ENCODE measurements around the gene CLEC1B.

The CLEC1B gene

DNA sequence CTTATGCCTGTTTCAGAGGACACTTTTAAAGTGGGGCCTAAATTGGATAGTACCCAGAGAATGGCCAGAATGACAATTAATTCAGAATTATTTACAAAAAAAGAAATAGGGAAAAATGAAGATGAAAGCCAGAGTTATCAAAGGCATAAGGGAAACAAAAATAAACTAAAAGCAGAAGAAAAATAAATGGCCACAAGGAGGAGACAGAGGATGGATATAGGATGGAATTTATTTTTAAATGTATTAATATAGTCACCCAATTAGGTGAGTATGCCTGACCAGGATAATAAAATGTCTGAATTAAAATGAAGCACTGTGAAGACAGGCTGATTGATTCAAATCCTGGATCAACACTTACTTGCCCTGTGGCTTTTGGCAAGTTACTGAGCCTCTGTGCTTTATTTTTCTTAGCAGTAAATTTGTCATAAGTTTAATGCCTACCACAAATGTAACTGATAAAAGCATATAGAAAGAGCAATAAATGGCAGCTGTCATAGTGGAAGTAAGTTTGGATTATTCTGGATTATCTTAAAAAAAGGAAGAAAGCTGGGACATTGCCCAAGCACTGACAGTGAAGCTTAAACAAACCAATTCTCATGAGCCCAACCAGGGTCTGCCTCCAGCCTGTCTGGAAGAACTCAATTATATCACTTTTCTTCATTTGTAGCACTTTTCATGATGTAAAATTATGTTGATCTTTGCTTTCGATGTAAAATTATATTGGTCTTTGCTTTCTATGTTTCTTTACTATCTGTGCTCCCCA is 35.0 kb upstream of the CLEC1B start:
- no peaks in the 10 kb centered on the region for H3K9me2 ChIP-seq (replicated peaks; ENCODE audit: low read depth, low read length)
- H4K20me1 ChIP-seq (ENCODE audit: insufficient read depth, low read length, poor library complexity, severe bottlenecking), result no peaks in the 10 kb centered on the region
- H3K9ac ChIP-seq (ENCODE audit: low read depth, low read length, poor library complexity, severe bottlenecking), result no peak overlapping the region
- no peaks in the 10 kb centered on the region for H3K36me3 ChIP-seq (ENCODE audit: insufficient read depth, low read length)
- no peak overlapping the region for H3K4me2 ChIP-seq (ENCODE audit: low read depth, low read length, poor library complexity, severe bottlenecking)
- H2AFZ ChIP-seq (ENCODE audit: low read length), result no peak overlapping the region
- H3K4me1 ChIP-seq (ENCODE audit: insufficient read depth, low read length, poor library complexity, severe bottlenecking), result no peaks in the 10 kb centered on the region
- no peaks in the 10 kb centered on the region for H3F3A ChIP-seq (ENCODE audit: low read depth)
- no peak overlapping the region for H3K4me3 ChIP-seq (ENCODE audit: low read length, poor library complexity, severe bottlenecking)
- TF ChIP-seq, protein P1, sequence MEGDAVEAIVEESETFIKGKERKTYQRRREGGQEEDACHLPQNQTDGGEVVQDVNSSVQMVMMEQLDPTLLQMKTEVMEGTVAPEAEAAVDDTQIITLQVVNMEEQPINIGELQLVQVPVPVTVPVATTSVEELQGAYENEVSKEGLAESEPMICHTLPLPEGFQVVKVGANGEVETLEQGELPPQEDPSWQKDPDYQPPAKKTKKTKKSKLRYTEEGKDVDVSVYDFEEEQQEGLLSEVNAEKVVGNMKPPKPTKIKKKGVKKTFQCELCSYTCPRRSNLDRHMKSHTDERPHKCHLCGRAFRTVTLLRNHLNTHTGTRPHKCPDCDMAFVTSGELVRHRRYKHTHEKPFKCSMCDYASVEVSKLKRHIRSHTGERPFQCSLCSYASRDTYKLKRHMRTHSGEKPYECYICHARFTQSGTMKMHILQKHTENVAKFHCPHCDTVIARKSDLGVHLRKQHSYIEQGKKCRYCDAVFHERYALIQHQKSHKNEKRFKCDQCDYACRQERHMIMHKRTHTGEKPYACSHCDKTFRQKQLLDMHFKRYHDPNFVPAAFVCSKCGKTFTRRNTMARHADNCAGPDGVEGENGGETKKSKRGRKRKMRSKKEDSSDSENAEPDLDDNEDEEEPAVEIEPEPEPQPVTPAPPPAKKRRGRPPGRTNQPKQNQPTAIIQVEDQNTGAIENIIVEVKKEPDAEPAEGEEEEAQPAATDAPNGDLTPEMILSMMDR (conservative IDR thresholded peaks at IDR 0.05; ENCODE audit: low read length), result peak; percentile 64
- TF ChIP-seq EZH2phosphoT487 (IDR thresholded peaks at IDR 0.05; ENCODE audit: borderline replicate concordance), result no peak
- no peaks in the 10 kb centered on the region for H3K9me3 ChIP-seq (ENCODE audit: insufficient read depth, low read depth, low read length)
- H3K79me2 ChIP-seq (ENCODE audit: insufficient read depth, low read length), result no peaks in the 10 kb centered on the region
- no peaks in the 10 kb centered on the region for H3K27me3 ChIP-seq (ENCODE audit: insufficient read depth, low read length, poor library complexity, severe bottlenecking)

DNA sequence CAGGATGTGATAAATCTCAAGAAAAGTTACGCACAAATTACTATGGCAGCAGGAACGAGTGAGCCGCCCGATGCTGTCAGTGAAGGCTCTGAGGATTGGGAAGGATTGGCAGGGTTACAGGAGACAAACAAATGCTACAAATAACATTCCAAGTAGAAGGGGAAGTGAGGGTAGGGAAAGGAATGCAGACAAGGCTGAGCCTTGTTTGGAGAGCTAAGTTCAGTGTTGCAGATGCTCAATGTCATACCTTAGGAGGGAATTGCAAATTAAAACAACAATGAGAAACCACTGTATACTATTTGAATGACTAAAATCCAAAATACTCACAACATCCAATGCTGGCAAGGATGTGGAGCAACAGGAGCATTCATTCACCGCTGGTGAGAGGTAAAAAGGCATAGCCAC is 32.9 kb upstream of the CLEC1B start:
- Histone ChIP-seq H3K9me2 (replicated peaks; ENCODE audit: low read depth, low read length) (no peaks in the 10 kb centered on the region), H2AFZ (ENCODE audit: low read length) (no peak overlapping the region), H3K36me3 (ENCODE audit: insufficient read depth, low read length) (no peaks in the 10 kb centered on the region), H3F3A (ENCODE audit: low read depth) (no peaks in the 10 kb centered on the region), H3K4me3 (ENCODE audit: low read length, poor library complexity, severe bottlenecking) (no peak overlapping the region), H3K4me1 (ENCODE audit: insufficient read depth, low read length, poor library complexity, severe bottlenecking) (no peaks in the 10 kb centered on the region), H3K9ac (ENCODE audit: low read depth, low read length, poor library complexity, severe bottlenecking) (no peak overlapping the region), H3K4me2 (ENCODE audit: low read depth, low read length, poor library complexity, severe bottlenecking) (no peak overlapping the region), H3K79me2 (ENCODE audit: insufficient read depth, low read length) (no peaks in the 10 kb centered on the region), H3K9me3 (ENCODE audit: insufficient read depth, low read depth, low read length) (no peaks in the 10 kb centered on the region), H3K27me3 (ENCODE audit: insufficient read depth, low read length, poor library complexity, severe bottlenecking) (no peaks in the 10 kb centered on the region), H4K20me1 (ENCODE audit: insufficient read depth, low read length, poor library complexity, severe bottlenecking) (no peaks in the 10 kb centered on the region)
- TF ChIP-seq, protein P1 (conservative IDR thresholded peaks at IDR 0.05; ENCODE audit: low read length), result no peak
- no peak for TF ChIP-seq EZH2phosphoT487 (IDR thresholded peaks at IDR 0.05; ENCODE audit: borderline replicate concordance)

DNA sequence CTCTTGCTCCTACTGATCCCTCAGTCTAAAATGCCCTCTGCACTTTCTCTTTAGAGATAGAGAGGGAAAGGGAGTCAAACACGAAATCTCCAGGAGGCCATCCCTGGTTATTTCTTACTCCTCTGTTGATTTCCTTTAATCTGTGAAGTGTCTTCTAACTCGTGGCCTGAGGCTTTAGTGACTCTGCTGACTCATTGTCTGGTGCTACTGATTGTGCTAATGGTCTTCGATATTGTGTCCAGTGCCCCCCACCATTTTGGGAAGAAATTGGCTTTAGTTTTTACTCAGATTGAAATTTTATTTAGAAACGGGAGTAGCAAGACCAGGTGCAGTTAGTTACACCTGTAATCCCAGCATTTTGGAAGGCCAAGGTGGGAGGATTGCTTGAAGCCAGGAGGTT is 32.4 kb upstream of the CLEC1B start:
- no peak for TF ChIP-seq EZH2phosphoT487 (IDR thresholded peaks at IDR 0.05; ENCODE audit: borderline replicate concordance)
- TF ChIP-seq, protein P1 (conservative IDR thresholded peaks at IDR 0.05; ENCODE audit: low read length), result no peak
- Histone ChIP-seq H3K4me2 (ENCODE audit: low read depth, low read length, poor library complexity, severe bottlenecking) (no peak overlapping the region), H3K9me3 (ENCODE audit: insufficient read depth, low read depth, low read length) (no peaks in the 10 kb centered on the region), H3K79me2 (ENCODE audit: insufficient read depth, low read length) (no peaks in the 10 kb centered on the region), H3K4me1 (ENCODE audit: insufficient read depth, low read length, poor library complexity, severe bottlenecking) (no peaks in the 10 kb centered on the region), H3K4me3 (ENCODE audit: low read length, poor library complexity, severe bottlenecking) (no peak overlapping the region), H4K20me1 (ENCODE audit: insufficient read depth, low read length, poor library complexity, severe bottlenecking) (no peaks in the 10 kb centered on the region), H3F3A (ENCODE audit: low read depth) (no peaks in the 10 kb centered on the region), H3K9me2 (replicated peaks; ENCODE audit: low read depth, low read length) (no peaks in the 10 kb centered on the region), H2AFZ (ENCODE audit: low read length) (no peak overlapping the region), H3K27me3 (ENCODE audit: insufficient read depth, low read length, poor library complexity, severe bottlenecking) (no peaks in the 10 kb centered on the region), H3K36me3 (ENCODE audit: insufficient read depth, low read length) (no peaks in the 10 kb centered on the region), H3K9ac (ENCODE audit: low read depth, low read length, poor library complexity, severe bottlenecking) (no peak overlapping the region)
